ENCODE measurements around the gene ZNF41.
A peak's percentile ranks its signal among the peaks of the same experiment; 100 is the strongest.
"Not testable (repeated sequence)": the region's sequence is repeated elsewhere in the genome, so short reads cannot be mapped to it uniquely, and the experiment has no call there.

ZNF41 gene

DNA sequence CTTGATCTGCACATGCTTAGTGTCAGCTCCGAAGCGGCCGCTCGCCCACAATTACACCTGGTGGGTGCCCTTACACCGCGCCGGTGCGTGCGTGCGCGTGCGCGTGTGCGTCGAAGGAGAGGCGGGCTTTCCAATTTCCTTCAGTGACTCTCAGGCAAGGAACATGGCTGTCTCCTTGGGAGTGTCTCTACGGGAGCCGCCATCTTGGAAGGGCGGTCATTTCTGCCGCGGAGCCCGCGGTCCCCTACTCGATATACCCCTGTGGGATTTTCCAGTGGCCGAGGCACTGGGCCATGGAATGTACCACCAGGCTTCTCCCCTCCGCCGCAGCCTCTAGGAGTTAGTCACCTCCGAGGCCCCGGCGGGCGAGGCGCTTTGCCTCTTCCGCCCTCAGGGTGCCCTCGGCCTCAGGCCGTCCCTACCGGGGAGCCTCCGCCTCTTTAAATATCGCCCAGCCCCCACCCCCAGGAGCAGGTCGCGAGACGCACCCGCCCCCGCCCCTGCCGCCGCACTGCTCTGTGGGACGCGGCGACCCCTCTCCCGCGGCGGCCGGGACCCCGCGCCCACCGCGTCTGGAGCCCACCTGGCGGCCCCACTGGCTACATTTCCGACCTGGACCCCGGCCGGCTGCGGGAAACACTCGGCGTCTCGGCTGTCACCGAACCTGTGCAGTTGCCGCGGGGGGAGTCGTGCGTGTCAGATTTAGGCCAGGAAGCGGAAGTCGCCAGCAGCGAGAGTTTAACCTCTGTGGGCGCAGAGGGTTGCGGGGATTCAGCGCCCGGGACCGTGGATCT lies at the start of gene ZNF41:
TSS of gene ZNF41 (minus strand) at position 711 of the 794 bp plus-strand sequence. CDS start 15,741 bp downstream, outside the sequence.
- peak; percentile 52 to 68 for DNase-seq (ENCODE audit: low read depth in 2 of 2)

DNA sequence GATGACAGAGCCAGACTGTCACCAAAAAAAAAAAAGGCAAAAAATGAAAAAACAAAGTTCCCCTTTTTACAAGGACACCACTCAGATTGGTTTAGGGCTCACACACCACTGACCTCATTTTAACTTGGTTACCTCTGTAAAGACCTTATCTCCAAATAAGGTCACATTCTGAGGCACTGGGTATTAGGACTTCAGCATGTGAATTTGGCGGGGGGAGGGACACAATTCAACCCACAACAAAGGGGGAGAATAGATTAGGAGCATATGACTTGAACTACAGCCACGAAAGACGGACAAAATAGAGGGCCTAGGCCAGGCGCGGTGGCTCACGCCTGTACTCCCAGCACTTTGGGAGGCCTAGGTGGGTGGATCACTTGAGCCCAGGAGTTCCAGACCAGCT lies 47.0 kb upstream of the ZNF41 start:
- DNase-seq (ENCODE audit: low read depth in 2 of 2), result no peak

DNA sequence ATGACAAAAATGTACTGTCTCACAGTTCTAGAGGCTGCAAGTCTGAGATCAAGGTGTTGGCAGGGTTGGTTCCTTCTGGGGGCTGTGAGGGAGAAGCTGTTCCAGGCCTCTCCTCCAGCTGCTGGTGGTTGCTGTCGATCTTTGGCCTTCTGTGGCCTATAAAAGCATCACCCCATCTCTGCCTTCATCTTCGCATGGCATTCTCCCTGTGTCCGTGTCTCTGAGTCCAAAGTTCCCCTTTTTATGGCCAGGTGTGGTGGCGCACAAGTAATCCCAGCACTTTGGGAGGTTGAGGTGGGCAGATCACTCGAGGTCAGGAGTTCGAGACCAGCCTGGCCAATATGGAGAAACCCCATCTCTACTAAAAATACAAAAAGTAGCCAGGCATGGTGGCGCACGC lies 46.5 kb upstream of the ZNF41 start:
- no peak for DNase-seq (ENCODE audit: low read depth in 2 of 2)

DNA sequence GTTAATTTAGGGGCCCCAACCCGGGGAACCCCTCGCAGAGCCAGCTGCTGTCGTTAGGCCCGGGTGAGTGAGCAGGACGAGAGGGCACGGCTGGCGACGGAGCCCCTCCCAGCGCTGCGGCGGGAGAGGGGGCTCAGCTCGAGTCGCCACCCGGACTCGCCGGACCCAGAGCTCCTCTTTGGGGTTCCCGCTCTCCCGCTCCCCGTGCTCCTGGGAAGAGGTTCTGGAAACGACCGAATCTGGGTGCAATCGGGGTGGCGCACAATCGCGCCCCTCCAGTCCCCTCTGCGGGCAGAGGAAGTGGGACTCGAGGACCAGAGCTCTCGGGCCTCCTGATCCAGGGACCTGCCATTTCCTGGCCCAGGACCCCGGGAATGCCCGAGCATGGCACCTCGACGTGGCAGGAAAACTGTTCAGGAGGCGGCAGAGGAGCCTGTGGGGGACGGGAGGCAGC lies 40.7 kb upstream of the ZNF41 start:
- no peak for DNase-seq (ENCODE audit: low read depth in 2 of 2)

DNA sequence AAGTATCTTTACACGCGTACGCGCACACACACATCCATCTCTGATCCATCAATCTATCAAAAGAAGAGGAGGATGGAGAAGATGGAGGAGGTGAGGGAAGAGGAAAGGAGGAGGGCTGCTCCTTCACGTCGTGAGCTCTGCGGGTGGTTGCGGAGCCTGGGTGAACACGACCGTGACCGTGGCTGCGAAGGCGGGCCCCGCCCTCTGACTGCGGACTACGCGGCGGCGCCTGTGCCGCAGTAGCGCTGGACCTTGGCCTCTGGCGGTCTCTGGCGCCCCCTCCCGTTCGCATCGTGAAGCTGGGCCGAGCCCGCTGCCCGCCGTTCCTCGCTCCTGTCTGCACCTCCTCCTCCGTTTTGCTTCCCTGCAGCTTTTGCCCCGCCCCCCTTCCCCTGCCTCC lies 40.3 kb upstream of the ZNF41 start:
- peak; percentile 69 to 70 for DNase-seq (ENCODE audit: low read depth in 2 of 2)

DNA sequence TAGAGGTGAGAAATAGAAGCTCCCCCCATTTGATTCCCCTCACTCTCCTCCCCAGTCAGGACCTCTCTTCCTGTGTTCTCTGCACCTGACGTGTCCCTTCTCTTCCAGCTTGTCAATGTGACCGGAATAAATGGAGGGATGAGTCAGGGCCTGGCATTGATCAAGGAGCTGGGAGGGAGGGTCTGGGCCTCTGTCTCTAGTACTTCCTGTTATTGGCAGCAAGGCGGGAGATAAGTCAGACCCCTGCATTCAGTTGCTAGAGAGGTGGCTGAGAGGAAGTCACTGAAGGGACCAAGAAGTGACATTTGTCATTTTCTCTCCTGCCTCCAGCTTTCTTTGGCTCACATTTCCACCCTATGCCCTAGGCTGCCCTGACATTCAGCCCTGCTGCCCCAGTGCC lies 35.1 kb upstream of the ZNF41 start:
- DNase-seq (ENCODE audit: low read depth in 2 of 2), result no peak

DNA sequence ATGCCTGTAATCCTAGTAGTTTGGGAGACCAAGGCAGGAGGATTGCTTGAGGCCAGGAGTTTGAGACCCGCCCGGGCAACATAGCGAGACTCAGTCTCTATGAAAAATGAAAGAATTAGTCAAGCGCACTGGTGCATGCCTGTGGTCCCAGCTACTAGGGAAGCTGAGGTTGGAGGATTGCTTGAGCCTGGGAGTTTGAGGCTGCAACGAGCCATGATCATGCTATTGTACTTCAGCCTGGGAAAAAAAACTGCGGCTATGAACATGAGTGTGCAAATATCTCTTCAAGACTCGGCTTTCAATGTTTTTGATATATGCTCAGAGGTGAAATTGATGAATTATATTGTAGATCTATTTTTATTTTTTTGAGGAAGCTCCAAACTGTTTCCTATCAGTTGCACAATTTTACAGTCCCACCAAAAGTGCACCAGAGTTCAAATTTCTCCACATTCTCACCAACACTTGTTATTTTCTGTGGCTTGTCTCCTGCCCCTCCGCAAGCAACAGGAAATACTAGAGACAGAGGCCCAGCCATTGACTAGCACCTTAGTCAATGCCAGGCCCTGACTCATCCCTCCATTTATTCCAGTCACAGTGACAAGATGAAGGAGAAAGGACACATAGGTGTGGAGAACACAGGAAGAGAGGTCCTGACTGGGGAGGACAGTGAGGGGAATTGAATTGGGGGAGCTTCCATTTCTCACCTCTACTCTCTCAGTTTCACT lies 33.1 kb upstream of the ZNF41 start:
- DNase-seq (ENCODE audit: low read depth in 2 of 2), result no peak

DNA sequence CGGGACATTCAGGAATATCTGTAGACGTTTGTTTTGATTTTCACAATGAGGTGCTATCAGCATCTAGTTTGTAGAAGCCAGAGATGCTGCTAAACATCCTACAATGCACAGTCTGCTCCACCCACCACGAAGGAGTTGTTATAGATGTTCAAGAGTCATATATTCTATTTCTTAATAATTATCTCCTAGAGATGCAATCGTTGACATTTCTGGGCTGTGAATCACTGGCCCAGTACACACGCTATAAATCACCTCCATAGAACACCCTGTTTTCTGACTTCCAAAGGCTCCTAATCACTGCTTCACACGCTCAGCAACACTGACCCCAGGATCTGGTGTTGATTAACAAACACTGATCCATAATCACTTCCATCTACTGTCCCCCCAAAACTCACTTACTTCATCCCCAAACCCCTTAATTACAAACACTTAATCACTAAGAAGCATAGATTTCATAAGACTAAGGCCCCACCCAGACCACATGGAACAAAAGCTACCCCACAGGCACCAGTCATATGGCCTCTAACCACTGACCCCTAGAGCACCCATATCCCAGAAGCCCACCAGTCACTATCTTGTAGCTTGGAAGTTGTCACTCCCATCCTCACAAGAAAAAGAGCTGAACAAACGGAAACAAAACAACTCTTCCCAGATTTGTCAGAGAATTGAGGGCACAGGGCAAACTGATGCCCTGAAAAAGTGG lies 31.7 kb upstream of the ZNF41 start:
- DNase-seq (ENCODE audit: low read depth in 2 of 2), result no peak

DNA sequence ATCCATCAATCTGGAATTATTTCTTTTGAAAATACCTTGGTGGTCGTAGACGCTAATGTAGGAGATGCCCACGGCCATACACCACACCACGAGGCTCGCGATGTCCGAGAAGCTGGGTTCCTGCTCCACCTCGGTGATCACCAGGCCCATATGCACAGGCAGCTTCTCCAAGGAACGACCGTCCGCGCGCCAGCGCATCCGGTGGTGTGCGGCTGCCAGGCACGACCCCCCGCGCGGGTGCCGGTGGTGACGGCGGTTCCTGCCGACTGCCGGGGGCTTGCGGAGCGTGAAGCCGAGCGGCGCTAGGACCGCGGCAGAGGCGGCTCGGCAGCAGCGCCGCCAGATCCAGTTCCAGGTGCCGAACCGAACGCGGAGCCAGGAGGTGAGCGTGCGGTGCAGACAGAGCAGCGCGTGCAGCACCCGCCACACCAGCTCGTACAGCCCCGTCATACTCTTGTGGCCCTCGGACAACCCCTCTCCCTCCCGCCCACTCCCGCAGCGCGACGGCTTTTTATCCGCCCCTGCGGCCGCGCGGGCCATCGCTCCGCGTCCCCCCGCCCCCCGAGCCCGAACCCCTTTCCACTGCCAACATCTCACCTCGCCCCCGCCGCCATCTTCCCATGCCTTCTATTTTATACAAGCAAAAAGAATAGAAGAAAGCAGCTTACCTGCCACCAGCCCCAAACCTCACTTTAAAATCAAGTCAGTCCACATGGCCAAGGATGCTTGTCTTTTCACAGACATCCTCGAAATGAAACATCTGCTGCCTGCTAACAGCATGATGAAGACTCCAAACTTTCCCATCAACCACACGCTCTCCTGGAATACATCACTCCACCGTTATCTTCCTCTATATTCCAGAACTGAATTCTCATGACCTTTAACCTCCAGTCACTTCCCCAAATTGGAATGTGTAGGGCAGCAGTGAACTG lies 30.3 kb upstream of the ZNF41 start:
- DNase-seq (ENCODE audit: low read depth in 2 of 2), result not testable (repeated sequence)

DNA sequence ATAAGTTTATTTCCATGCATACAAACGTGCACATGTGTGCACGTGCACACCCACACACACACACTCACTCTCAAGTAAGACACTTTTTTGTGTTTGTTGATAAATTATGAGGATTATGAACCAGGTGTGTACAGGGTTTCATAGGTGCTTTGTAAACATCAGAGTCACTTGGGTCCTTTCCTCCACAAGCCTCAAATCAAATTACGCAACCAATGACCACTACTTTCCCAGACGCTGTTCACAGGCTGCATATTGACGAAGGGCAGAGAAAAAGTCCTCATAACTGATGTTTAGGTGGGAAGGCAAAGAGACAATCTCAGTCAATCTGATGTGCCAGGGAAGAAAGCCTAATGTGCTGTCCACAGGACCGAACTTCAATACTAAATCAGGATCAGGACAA lies 29.4 kb upstream of the ZNF41 start:
- DNase-seq (ENCODE audit: low read depth in 2 of 2), result not testable (repeated sequence)

DNA sequence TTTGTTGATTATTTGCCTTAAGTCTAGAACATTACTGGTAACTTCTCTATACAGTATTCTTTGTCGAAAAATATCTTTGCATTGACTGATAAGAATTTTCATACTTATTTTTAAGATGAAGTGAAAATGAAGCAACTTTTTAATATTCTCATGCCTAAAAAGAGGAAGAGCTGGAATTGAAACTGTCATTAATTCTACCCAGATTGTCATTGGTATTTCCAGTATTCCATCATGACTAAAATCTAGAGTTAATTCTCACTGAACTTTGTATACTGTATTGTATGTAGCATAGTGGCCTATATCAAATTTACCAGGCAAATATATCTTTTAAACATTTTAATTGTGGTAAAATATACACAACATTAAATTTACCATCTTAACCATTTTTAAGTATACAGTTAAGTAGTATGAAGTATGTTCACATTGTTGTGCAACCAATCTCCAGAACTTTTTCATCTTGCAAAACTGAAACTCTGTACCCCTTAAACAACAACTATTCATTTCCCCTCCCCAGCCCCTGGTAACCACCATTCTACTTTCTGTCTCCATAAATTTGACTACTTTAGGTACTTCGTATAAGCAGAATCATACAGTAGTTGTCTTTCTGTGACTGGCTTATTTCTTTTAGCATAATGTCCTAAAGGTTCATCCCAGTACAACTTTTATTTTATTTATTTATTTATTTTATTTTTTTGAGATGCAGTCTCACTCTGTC lies 24.3 kb upstream of the ZNF41 start:
- no peak for DNase-seq (ENCODE audit: low read depth in 2 of 2)

DNA sequence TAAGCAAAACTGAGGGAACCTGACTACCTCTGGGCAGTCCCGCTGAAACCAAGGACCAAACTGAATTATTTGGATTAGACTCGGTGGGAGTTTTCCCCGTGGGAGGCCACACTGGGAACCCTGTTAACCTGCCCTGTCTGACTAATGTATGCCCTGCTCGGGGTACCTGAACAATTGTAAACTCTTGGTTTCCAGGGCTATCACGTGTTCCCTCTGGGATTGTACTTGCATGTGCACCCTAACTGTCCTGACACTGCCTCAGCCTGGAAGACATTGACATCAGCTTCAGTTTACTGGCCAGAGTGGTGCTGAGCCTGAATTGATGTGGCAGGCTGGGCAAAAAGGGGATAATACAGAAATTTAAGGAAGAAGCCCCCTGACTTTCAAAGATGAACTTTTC lies 20.1 kb upstream of the ZNF41 start:
- no peak for DNase-seq (ENCODE audit: low read depth in 2 of 2)

DNA sequence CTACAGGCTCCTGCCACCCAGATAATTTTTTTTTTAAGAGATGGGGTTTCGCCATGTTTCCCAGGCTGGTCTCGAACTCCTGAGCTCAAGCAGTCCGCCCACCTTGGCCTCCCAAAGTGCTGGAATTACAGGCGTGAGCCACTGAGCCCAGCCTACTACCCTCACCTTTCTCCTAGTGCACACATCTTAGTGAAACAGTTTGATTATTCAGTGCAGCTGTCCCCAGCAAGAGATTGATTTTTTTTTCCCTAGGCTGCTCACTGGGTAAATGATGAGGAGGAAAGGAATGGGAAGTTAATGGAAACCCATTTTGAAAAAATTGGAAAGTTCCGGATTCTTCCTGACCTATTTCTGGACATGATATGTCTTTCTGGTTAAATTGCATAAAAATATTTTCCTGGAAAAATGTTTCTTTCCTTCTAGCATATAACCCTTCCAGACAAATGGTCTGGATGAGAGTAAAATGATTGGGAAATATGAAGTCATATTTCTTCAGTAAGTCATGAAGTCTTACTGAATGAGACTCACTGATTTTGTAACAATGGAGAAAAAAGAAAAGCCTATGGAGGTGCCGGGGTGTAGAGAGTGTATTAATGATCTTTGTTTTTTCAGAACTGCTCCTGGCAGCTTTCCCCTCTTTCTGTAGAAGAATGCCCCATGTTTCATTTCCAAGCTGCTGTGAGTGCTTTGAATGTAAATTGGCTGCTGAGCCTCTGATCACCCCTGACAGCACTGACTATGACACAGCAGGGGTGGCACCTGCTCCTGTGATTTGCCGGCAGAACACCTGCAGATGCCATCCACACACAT lies 19.5 kb upstream of the ZNF41 start:
- DNase-seq (ENCODE audit: low read depth in 2 of 2), result no peak

DNA sequence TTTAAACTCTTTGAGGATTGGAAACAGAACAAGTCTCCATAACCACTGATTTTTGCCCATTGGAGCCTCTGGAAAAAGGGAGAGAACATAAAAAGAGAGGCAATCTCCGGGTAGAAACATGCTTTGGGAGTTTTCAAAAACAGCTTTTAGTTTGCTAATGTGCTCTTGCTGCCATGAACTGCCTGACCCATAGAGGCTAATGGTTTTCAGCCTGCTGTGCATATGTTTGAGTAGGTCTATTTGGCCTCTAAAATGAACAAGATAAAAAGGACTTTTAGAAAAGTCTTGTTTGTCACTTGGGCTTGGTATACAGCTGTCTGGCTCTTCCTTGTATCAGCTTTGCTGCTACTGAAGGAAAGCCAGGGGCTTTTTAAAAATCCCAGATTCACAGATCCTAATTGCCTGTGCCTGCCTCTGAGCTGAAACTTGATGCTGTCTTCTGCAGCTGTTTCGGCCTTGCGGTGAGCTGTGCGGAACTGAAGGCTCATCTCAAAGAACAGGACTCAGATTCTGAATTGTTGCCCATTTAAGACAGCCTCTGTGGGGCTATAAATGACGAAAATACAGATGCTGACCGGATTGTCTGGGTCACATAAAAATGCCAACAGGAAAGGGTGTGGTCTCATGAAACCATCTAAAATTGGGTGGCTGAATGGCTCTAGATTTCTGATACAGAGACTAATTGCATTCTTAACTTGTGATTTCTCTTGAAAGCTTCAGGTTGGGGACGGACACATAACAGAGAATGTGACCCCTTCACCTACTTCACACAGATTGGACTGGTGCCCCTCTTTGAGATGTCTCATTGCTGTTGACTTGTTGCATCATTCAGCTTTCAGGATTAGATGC lies 18.4 kb upstream of the ZNF41 start:
- no peak for DNase-seq (ENCODE audit: low read depth in 2 of 2)

DNA sequence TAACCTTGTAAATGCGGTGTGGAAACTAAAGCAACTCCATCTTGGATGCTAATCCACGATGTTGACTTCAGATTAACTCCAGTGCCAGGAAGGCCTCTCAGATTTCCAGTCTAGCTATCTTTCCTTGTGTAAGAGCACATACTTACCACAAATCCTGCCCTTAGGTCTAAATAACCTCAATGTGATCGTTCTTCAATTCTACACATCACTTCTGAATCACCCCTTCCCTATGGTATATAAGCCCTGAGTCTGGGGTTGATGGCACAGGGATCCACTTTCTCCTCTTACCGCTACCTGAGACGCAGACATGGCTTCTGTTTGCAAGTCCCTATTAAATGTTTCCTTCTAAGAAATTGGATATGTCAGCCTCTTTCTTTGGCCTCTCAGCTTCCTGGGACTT lies 17.5 kb upstream of the ZNF41 start:
- no peak for DNase-seq (ENCODE audit: low read depth in 2 of 2)

DNA sequence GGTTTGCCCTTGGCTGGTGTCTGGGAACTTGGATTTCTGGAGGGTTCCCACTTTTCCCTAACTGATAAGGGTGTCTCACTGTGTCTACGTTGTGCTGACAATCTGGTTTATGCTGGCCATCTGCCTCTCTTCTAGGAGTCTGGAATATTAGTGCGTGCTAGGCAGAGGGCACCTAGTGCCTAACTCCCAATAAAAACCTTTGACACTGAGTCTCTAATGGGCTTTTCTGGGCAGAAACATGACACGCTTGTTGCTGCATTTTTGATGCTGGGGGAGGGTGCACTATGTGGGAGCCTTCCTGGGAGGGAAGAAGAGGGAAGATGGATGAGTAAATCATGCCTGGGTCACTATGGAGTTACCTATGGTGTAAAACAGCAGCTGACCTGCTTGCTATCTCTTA lies 16.3 kb upstream of the ZNF41 start:
- no peak for DNase-seq (ENCODE audit: low read depth in 2 of 2)

DNA sequence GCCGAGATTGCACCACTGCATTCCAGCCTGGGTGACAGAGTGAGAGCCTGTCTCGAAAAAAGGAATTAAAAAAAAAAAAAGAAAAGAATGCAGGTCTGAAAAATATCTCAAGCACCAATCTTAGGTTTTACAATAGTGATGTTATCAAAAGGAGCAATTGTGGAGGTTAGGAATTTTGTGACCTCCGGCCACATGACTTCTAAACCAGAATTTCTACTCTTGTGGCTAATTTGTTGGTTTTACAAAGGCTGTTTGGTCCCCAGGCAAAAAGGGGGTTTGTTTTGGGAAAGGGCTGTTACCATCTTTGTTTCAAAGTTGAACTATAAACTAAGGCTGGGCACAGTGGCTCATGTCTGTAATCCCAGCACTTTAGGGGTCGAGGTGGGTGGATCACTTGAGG lies 15.4 kb upstream of the ZNF41 start:
- no peak for DNase-seq (ENCODE audit: low read depth in 2 of 2)

DNA sequence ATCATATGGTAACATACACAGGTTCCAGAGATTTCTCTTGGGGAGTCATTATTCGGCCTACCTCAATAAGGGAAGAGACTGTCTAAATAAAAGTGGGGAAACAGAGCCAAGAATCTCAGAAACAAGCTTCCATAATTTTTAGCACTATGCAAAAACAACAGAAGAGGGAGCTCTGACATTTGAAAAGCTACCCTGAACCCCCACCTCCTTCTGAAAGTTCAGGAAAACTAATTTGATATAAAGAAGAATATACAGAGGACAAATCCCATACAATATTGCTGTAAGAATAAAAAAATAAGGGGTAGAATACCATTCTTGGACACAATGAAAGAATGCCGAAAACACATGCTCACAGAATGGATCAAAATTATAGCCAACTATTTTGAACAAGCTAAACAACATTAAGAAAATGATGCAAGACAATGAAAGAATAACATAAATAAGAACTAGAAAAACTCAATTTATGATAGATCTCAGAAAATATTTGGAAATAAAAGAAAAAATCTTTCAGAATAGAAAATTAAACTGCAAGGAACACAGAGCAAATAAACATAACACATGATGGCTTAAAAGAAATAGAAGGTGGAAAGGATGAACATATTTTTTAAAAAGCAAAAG lies 14.4 kb upstream of the ZNF41 start:
- DNase-seq (ENCODE audit: low read depth in 2 of 2), result no peak

DNA sequence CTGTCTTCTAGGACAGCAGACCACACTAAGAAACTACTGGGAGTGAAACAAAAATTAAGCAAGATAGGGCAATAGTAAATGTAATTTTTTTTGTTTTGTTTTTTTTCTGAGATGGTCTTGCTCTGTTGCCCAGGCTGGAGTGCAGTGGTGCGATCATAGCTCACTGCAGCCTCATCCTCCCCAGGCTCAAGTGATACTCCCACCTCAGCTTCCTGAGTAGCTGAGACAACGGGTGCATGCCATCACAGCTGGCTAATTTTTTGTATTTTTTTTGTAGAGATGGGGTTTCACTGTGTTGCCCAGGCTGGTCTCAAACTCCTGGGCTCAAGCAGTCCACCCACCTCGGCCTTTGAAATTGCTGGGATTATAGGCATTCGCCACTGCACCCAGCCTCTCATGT lies 9.1 kb upstream of the ZNF41 start:
- DNase-seq (ENCODE audit: low read depth in 2 of 2), result not testable (repeated sequence)
